Measurements from ENCODE around the gene IFT172. TPM values are rescaled to one million over a fixed set of nuclear protein-coding genes. Genes with fewer than 3 reads are reported as not detected.

The IFT172 gene
- total and polyA plus RNA-seq, 2 donors (not counting 3 experiments of a cell fraction or from before 2014, with no cell fraction given): 29.4 to 34.1 TPM

DNA sequence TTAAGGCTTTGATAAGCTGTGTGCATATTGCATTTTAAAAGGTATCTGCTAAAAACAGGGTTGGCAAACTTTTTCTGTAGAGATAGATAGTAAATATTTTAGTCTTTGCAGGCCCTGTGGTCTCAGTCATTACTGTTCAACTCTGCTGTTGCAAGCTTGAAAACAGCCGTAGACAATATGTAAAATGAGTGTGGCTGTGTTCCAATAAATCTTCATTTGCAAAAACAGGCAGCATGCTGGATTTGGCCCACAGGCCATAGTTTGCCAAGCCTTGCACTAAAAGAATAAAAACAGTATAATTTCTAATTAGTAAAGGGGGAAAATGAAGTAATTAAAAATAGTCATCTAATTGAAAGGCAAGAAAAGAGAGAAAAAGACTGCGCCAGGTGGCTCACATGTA lies 42.4 kb upstream of the IFT172 start:
- Histone ChIP-seq H4K20me1 (replicated peaks; ENCODE audit: control insufficient read depth, extremely low read depth, insufficient read depth, low read length) (no peaks in the 10 kb centered on the region), H2AFZ (ENCODE audit: low read depth, low read length) (no peak overlapping the region), H3K4me2 (ENCODE audit: insufficient read depth, low read length) (no peak overlapping the region), H3K36me3 (ENCODE audit: control insufficient read depth in 2 of 2, extremely low read depth in 1 of 2, insufficient read depth in 2 of 2, low read length in 2 of 2) (no peaks in the 10 kb centered on the region), H3K27ac (ENCODE audit: insufficient read depth, low read depth, low read length) (no peak overlapping the region), H3K27me3 (ENCODE audit: control insufficient read depth in 2 of 2, insufficient read depth in 2 of 2, low read length in 2 of 2) (no peaks in the 10 kb centered on the region), H3K4me3 (replicated peaks in 1 of 3; ENCODE audit: insufficient read depth in 1 of 3, low read depth in 1 of 3, low read length in 3 of 3) (no peak overlapping the region), H3K9ac (replicated peaks; ENCODE audit: extremely low read depth, insufficient read depth, low read length) (no peak overlapping the region), H3K9me1 (replicated peaks; ENCODE audit: control insufficient read depth, extremely low read depth, insufficient read depth, low read length) (no peaks in the 10 kb centered on the region), H3K4me1 (ENCODE audit: control insufficient read depth, extremely low read depth, insufficient read depth, low read length) (peaks cover 4% of the 10 kb centered on the region), H3K9me3 (replicated peaks; ENCODE audit: control insufficient read depth, insufficient read depth, low read length) (no peaks in the 10 kb centered on the region), H3K79me2 (ENCODE audit: control insufficient read depth, insufficient read depth, low read length) (no peaks in the 10 kb centered on the region)
- BruUV-seq (replicated peaks): no TSS peak
- intact Hi-C loops (cut with micrococcal nuclease): no loop called here
- FAIRE-seq: no peak
- no peak for DNase-seq (ENCODE audit: low read depth, low spot score)
- no peak for TF ChIP-seq POLR2AphosphoS5 (IDR thresholded peaks at IDR 0.05; ENCODE audit: insufficient read depth, low read depth, low read length)
- TF ChIP-seq MYC (IDR thresholded peaks at IDR 0.05; ENCODE audit: low read depth, low read length): no peak
- no peak for TF ChIP-seq FOS (IDR thresholded peaks at IDR 0.05; ENCODE audit: borderline replicate concordance, insufficient read depth, low read length)
- TF ChIP-seq JUN (IDR thresholded peaks at IDR 0.05; ENCODE audit: borderline replicate concordance, insufficient read depth, insufficient read length, low read depth): no peak
- TF ChIP-seq, protein P1, sequence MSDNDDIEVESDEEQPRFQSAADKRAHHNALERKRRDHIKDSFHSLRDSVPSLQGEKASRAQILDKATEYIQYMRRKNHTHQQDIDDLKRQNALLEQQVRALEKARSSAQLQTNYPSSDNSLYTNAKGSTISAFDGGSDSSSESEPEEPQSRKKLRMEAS (IDR thresholded peaks at IDR 0.05; ENCODE audit: insufficient read depth, insufficient read length): no peak
- TF ChIP-seq CTCF (IDR thresholded peaks at IDR 0.05; ENCODE audit: extremely low read depth in 1 of 2, insufficient read depth in 1 of 2, low read depth in 1 of 2, low read length in 2 of 2): no peak
- TF ChIP-seq GATA2 (IDR thresholded peaks at IDR 0.05; ENCODE audit: insufficient read depth, insufficient read length, low read depth, low read length): no peak
- TF ChIP-seq EZH2 (IDR thresholded peaks at IDR 0.05; ENCODE audit: borderline replicate concordance, low read depth, low read length, severe bottlenecking): no peak
- TF ChIP-seq POLR2A (IDR thresholded peaks at IDR 0.05; ENCODE audit: low read depth, low read length): no peak
- POLR2A ChIA-PET: no interaction called here
- dilution Hi-C loops (cut with MboI; ENCODE audit: extremely low pct_ligation_motif_present, low sequenced_read_pairs): no loop called here
- CTCF ChIA-PET: no interaction called here
